Calu3 (cell line): ENCODE data around the gene SPO11. TPM values are rescaled to one million over a fixed set of nuclear protein-coding genes. Genes with fewer than 3 reads are reported as not detected.

Experiments
- BruUV-seq: library from RNA; stranded (reverse); fragments of 400-500 nt; replicated peaks from 2 replicates; lab custom pipeline; 2021; lab: Mats Ljungman, UMichigan
- CTCF ChIA-PET: fragments of 300-600 bp; sonication (Branson Sonifier 250); formaldehyde crosslinking; loops from one replicate; lab custom pipeline; 2022; ENCODE audit warnings: antibody characterized with exemption; lab: Charles Lee
- DNase-seq: peaks from one replicate; pipeline ENCODE4 v3.0.0; 2022
- H3K27ac Mint-ChIP-seq: one replicate; pipeline ENCODE4 v1.8.0; 2022; ENCODE audit warnings: mixed read lengths; ENCODE audit not compliant: unreplicated experiment
- H3K27me3 Mint-ChIP-seq: one replicate; pipeline ENCODE4 v1.8.0; 2022; ENCODE audit warnings: mixed read lengths; ENCODE audit not compliant: unreplicated experiment
- H3K36me3 Mint-ChIP-seq: one replicate; pipeline ENCODE4 v1.8.0; 2022; ENCODE audit warnings: mild to moderate bottlenecking, moderate library complexity, mixed read lengths; ENCODE audit not compliant: insufficient read depth, unreplicated experiment
- H3K4me1 Mint-ChIP-seq: one replicate; pipeline ENCODE4 v1.8.0; 2022; ENCODE audit warnings: mild to moderate bottlenecking, low read depth, mixed read lengths; ENCODE audit not compliant: unreplicated experiment
- H3K4me3 Mint-ChIP-seq: one replicate; pipeline ENCODE4 v1.8.0; 2022; ENCODE audit warnings: mild to moderate bottlenecking, low read depth, moderate library complexity, mixed read lengths; ENCODE audit not compliant: unreplicated experiment
- H3K9me3 Mint-ChIP-seq: one replicate; pipeline ENCODE4 v1.8.0; 2022; ENCODE audit warnings: low read depth, mixed read lengths; ENCODE audit not compliant: unreplicated experiment
- intact Hi-C: fragments of 100-400 bp; cut with micrococcal nuclease; formaldehyde crosslinking; loops from one replicate; pipeline ENCODE4 v1.10.0; 2022; ENCODE audit not compliant: unreplicated experiment
- total RNA-seq: library from RNA; stranded (reverse); gene quantifications from 2 replicates; pipeline ENCODE4 v1.2.3, GENCODE V29; 2022
- TF ChIP-seq, protein P1 (sequence below): fragments of 200-600 bp; IDR thresholded peaks from one replicate; pipeline ENCODE4 v1.8.0; 2022; ENCODE audit warnings: antibody characterized with exemption; ENCODE audit not compliant: unreplicated experiment

Gene SPO11
- total RNA-seq, 1 experiment from 2014 or later = not detected

DNA sequence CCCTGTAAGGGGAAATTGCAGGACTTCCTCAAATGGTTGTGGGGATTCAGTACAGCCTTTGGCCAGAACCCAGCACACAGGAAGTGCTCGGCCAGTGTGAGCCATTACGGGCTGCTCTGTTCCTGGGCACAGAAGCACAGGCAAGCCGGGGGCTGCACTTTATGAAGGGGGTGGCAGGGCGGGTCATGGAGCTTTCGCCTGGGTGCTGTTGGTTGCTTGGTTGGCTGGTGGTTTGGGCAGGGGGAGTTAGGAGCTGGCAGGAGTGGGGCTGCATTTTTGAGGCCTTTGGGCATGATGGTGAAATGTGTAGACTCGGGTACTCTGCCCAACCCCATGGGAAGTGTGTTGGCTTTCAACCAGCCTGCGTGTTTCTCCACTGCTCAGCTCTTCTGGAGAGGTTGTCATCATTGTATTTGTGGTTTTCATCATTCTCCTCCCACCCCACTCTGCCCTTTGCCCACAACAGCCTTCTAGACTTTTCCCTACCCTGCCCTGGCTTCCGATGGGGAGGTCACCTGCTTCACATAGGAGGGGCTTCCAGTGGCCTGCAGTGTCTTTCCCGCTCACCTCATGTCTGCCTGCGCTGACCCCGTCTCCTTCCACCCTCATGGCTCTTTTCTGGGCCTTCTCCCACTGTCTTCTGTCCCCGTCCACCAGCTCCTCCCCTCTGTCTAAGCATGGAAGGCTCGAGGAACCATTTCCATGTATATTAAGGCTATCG, 45.5 kb downstream of the SPO11 start:
- H3K27me3 Mint-ChIP-seq = no peaks in the 10 kb centered on the region
- peaks cover 68% of the 10 kb centered on the region for H3K36me3 Mint-ChIP-seq
- no peak overlapping the region for H3K27ac Mint-ChIP-seq
- no peaks in the 10 kb centered on the region for H3K9me3 Mint-ChIP-seq
- no peak for DNase-seq
- no TSS peak for BruUV-seq
- intact Hi-C loops = no loop called here
- CTCF ChIA-PET = no interaction called here
- no peaks in the 10 kb centered on the region for H3K4me1 Mint-ChIP-seq
- TF ChIP-seq, protein P1, sequence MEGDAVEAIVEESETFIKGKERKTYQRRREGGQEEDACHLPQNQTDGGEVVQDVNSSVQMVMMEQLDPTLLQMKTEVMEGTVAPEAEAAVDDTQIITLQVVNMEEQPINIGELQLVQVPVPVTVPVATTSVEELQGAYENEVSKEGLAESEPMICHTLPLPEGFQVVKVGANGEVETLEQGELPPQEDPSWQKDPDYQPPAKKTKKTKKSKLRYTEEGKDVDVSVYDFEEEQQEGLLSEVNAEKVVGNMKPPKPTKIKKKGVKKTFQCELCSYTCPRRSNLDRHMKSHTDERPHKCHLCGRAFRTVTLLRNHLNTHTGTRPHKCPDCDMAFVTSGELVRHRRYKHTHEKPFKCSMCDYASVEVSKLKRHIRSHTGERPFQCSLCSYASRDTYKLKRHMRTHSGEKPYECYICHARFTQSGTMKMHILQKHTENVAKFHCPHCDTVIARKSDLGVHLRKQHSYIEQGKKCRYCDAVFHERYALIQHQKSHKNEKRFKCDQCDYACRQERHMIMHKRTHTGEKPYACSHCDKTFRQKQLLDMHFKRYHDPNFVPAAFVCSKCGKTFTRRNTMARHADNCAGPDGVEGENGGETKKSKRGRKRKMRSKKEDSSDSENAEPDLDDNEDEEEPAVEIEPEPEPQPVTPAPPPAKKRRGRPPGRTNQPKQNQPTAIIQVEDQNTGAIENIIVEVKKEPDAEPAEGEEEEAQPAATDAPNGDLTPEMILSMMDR = no peak
- H3K4me3 Mint-ChIP-seq = no peak overlapping the region

DNA sequence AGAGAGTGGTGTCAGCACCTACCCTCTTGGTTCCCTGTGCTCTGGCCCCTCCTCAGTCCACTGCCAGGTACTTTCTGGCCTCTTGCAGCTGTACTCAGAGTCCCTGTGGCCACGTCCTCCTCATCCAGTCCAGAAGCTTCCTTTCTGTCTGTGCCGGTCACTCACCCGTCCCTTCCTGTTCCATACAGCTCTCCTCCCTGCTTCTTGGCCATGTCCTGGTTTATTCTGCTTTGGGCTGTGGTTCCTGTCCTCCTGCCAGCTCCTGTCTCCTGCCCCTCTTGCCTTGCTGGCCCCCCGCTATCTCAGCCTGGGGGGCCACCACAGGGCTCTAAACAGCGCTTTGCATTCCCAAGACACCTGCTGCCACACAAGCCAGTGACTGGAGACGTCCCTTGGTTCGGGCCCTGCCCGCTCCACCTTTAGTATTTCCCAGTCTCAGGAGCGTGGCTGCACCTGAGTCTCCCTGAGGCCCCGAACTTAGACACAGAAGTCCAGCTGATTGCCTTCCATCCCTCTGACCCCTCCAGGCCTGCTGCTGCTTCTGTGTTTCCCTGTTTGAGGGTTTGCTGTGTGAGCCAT, 46.1 kb downstream of the SPO11 start:
- H3K4me1 Mint-ChIP-seq = no peaks in the 10 kb centered on the region
- H3K9me3 Mint-ChIP-seq = no peaks in the 10 kb centered on the region
- DNase-seq = no peak
- peaks cover 66% of the 10 kb centered on the region for H3K36me3 Mint-ChIP-seq
- no peaks in the 10 kb centered on the region for H3K27me3 Mint-ChIP-seq
- H3K27ac Mint-ChIP-seq = no peak overlapping the region
- intact Hi-C loops = no loop called here
- no TSS peak for BruUV-seq
- CTCF ChIA-PET = no interaction called here
- no peak overlapping the region for H3K4me3 Mint-ChIP-seq
- TF ChIP-seq, protein P1 = no peak

DNA sequence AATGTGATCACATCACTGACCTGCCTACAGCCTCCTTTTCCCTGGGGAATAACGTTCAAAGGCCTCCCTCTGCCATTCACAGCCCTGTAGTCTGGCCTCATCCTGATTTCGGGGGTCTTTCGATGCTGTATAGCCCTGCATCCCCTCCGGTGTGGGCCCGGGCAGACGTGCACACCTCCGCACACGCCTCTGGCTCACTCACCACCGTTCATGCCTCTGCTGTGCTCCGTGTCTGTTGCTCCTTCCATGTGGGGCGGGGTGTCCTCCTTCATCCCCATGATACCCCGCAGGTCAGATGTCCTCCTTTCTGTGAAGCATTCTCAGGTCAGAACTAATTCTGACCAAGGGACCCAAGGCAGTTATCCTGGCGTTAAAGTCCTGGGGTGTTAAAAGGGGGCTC, 47.7 kb downstream of the SPO11 start:
- H3K4me1 Mint-ChIP-seq = no peaks in the 10 kb centered on the region
- BruUV-seq = no TSS peak
- no peak for DNase-seq
- no peaks in the 10 kb centered on the region for H3K27me3 Mint-ChIP-seq
- no peaks in the 10 kb centered on the region for H3K9me3 Mint-ChIP-seq
- CTCF ChIA-PET = no interaction called here
- intact Hi-C loops = no loop called here
- peaks cover 57% of the 10 kb centered on the region for H3K36me3 Mint-ChIP-seq
- no peak overlapping the region for H3K4me3 Mint-ChIP-seq
- H3K27ac Mint-ChIP-seq = no peak overlapping the region
- TF ChIP-seq, protein P1 = no peak

DNA sequence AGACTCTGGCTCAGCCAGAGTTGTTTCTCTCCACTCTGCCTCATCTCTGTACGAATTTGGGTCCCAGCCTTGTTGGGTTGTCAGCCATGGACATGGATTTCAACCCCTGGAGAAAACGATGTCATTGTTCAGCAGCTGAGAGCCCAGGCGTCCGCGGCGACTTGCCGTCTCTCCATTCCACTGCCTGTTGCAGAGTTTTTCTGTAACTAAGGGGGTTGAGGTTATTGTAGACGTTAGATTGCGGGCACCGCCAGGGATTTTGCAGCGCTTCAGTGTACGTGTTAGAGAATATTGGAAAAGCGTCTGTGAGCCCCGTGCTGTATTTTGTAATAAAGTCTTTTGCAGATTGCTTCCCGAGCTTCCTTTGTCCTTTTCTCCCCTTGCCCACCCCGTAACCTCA, 48.5 kb downstream of the SPO11 start:
- no peak for DNase-seq
- intact Hi-C loops = no loop called here
- H3K4me3 Mint-ChIP-seq = no peak overlapping the region
- no peaks in the 10 kb centered on the region for H3K27me3 Mint-ChIP-seq
- BruUV-seq = no TSS peak
- H3K9me3 Mint-ChIP-seq = no peaks in the 10 kb centered on the region
- H3K36me3 Mint-ChIP-seq = peaks cover 55% of the 10 kb centered on the region
- CTCF ChIA-PET = no interaction called here
- no peak overlapping the region for H3K27ac Mint-ChIP-seq
- TF ChIP-seq, protein P1 = no peak
- H3K4me1 Mint-ChIP-seq = no peaks in the 10 kb centered on the region
